GM21423 (cell line): ENCODE measurements around the gene RGS7.
"Not testable (repeated sequence)": the region's sequence is repeated elsewhere in the genome, so short reads cannot be mapped to it uniquely, and the experiment has no call there.

Experiments
- ATAC-seq: cut with Tn5 transposase; IDR thresholded peaks from one replicate; pipeline ENCODE4 v1.9.1; 2021; ENCODE audit warnings: mild to moderate bottlenecking, moderate library complexity; ENCODE audit not compliant: unreplicated experiment

The RGS7 gene

GRCh38 chr1:240800291-240800690 is 556.7 kb downstream of the RGS7 start:
- ATAC-seq: no peak

GRCh38 chr1:240797050-240797449 is 560.0 kb downstream of the RGS7 start:
- no peak for ATAC-seq

GRCh38 chr1:240794046-240794843 is 562.8 kb downstream of the RGS7 start:
- peak; percentile 82 for ATAC-seq

- ATAC-seq: no peak
Measured at GRCh38 chr1:240792915-240793529, 564.0 kb downstream of the RGS7 start.

- no peak for ATAC-seq
Measured at GRCh38 chr1:240790856-240791255, 566.1 kb downstream of the RGS7 start.

- no peak for ATAC-seq
Measured at GRCh38 chr1:240786880-240787279, 570.1 kb downstream of the RGS7 start.

GRCh38 chr1:240784776-240785175 is 572.2 kb downstream of the RGS7 start:
- no peak for ATAC-seq

- not testable (repeated sequence) for ATAC-seq
Measured at GRCh38 chr1:240783728-240784137, 573.3 kb downstream of the RGS7 start.

GRCh38 chr1:240776237-240776636 is 580.8 kb downstream of the RGS7 start:
- no peak for ATAC-seq

GRCh38 chr1:240772131-240772530 is 584.9 kb downstream of the RGS7 start:
- ATAC-seq: no peak

GRCh38 chr1:240771450-240771849 is 585.6 kb downstream of the RGS7 start:
- no peak for ATAC-seq

GRCh38 chr1:240768979-240769378 is 588.0 kb downstream of the RGS7 start:
- ATAC-seq: no peak

GRCh38 chr1:240766831-240767230 is 590.2 kb downstream of the RGS7 start:
- no peak for ATAC-seq

GRCh38 chr1:240765732-240766363 is 591.2 kb downstream of the RGS7 start:
- no peak for ATAC-seq

- ATAC-seq: no peak
Measured at GRCh38 chr1:240763771-240764170, 593.2 kb downstream of the RGS7 start.

- not testable (repeated sequence) for ATAC-seq
Measured at GRCh38 chr1:240763095-240763494, 593.9 kb downstream of the RGS7 start.

GRCh38 chr1:240762471-240762987 is 594.5 kb downstream of the RGS7 start:
- ATAC-seq: not testable (repeated sequence)

GRCh38 chr1:240758777-240759176 is 598.2 kb downstream of the RGS7 start:
- not testable (repeated sequence) for ATAC-seq

- ATAC-seq: no peak
Measured at GRCh38 chr1:240758296-240758695, 598.7 kb downstream of the RGS7 start.

- no peak for ATAC-seq
Measured at GRCh38 chr1:240747907-240748306, 609.1 kb downstream of the RGS7 start.

- ATAC-seq: no peak
Measured at GRCh38 chr1:240743705-240744104, 613.3 kb downstream of the RGS7 start.

GRCh38 chr1:240739754-240740153 is 617.3 kb downstream of the RGS7 start:
- ATAC-seq: no peak
